ENCODE measurements around the gene SBF1.

DNA sequence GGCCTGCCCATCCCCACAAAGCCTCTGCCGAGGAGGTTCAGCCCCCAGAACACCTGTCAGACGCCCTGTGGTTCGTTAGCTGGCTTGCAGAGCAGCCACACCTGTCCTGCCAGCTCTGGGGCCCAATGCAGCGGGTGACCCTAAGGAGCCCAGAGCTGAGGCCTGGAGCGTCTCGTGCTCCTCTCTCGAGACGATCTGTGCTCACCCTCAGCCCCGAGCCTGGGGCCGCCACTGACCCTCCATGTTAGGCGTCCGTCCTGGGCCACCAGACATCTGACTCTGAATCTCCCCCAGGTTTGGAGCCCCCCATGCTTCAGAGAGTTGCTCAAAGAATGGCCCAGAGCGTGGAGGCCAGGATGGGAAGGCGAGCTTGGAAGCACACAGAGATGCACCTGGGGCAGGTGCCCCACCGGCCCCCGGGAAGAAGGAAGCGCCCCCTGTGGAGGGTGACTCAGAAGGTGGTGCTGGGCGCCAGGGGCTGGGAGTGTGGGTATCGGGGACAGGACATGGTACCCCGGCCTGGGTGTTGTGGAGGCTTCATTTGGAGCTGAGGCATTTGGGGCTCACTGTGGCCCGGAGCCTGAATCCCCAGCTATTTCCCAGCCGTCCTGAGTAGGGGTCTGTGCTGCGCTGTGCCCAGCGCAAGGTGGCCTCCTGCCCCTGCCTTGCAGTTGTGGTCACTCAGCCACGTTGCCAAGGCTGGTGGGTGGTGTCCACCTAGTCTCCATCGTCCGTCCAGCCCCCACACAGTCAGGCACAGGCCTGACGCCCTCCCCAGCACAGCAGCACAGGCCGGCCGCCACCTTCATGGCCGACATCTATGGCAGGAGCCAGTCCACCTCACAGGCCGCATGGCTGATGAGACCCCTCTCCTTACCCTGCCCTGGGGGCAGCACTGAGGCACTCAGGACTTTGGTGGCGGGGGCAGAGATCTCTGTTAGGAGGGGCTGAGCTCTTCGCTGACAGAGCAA, 36.2 kb downstream of the SBF1 start:
- TF ChIP-seq EZH2phosphoT487 (IDR thresholded peaks at IDR 0.05; ENCODE audit: insufficient read depth, low read depth), result no peak
- no peak for TF ChIP-seq EZH2 (IDR thresholded peaks at IDR 0.05; ENCODE audit: insufficient read depth, poor library complexity, severe bottlenecking)

Data from GM23248 (cell line).